NT2/D1 (cell line): ENCODE results near the gene NKX2-4.

Experiments used
- SUZ12 ChIP-seq: IDR thresholded peaks from 2 replicates; pipeline ENCODE4 v1.6.1; 2011; ENCODE audit not compliant: insufficient read length, insufficient read depth; ENCODE audit errors: extremely low read depth
- YY1 ChIP-seq: IDR thresholded peaks from 2 replicates; pipeline ENCODE4 v1.6.1; 2011; ENCODE audit not compliant: insufficient read length, insufficient read depth
- ZNF274 ChIP-seq: IDR thresholded peaks from 2 replicates; pipeline ENCODE4 v1.6.1; 2011; ENCODE audit warnings: mild to moderate bottlenecking, low read depth, low read length

GRCh38 chr20:21384308-21384892 is 12.9 kb downstream of the NKX2-4 start:
- no peak for TF ChIP-seq ZNF274
- no peak for TF ChIP-seq YY1
- TF ChIP-seq SUZ12, result no peak
